GM12875 (cell line): Measurements from ENCODE around the gene EFNA2.

Source experiments
- H3K4me3 ChIP-seq: one replicate; pipeline ENCODE4 v1.5.1; 2011; ENCODE audit warnings: low read depth, low read length, control low read depth
- CTCF ChIP-seq: IDR thresholded peaks from 2 replicates; pipeline ENCODE4 v1.5.1; 2011; ENCODE audit warnings: low read depth, mild to moderate bottlenecking, control low read depth, inconsistent platforms, low read length, moderate library complexity, borderline replicate concordance; ENCODE audit not compliant: insufficient read depth

The EFNA2 gene

DNA sequence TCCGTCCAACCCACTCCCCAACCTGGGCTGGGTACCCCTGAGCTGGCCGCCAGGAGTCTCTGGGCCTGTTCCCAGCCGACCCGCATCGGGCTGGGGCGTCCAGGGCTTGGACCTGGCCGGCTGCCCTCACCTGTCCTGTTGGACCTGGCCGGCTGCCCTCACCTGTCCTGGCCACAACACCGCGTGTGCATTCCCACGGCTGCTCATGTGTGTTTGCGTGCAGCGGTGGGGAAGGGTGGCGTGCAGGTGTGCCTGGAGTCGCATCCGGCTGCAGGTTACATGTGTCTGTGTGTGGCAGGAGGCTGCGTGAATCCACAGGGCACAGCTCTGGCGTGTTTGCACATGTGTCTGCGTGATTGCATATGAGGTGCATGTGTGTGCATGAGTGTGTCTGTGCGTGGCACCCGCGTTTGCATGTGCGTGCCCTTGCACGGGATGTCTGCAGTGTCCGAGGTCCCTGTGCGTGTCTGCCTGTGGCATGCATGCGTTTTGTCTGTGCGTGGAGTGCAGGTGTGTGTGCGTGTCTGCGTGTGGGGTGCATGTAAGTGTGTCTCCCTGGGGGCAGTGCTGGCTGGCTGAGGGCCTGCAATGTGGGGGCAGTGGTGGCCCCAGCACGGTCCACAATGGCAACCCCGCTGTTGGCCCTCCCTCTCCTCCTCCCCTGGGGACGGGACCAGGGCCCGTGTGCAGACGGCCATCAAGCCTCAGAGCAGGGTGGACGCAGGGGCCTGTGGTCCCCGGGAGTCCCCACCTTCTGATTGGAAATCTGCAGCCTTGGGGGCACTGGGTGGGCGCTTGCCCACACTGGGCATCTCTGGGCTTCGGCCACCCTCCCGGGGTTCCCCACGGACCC, 3.4 kb downstream of the EFNA2 start:
- TF ChIP-seq CTCF, result no peak
- H3K4me3 ChIP-seq, result no peak overlapping the region

- no peak overlapping the region for H3K4me3 ChIP-seq
- TF ChIP-seq CTCF, result no peak
Observed at GRCh38 chr19:1289686-1290025, 4.0 kb downstream of the EFNA2 start.

DNA sequence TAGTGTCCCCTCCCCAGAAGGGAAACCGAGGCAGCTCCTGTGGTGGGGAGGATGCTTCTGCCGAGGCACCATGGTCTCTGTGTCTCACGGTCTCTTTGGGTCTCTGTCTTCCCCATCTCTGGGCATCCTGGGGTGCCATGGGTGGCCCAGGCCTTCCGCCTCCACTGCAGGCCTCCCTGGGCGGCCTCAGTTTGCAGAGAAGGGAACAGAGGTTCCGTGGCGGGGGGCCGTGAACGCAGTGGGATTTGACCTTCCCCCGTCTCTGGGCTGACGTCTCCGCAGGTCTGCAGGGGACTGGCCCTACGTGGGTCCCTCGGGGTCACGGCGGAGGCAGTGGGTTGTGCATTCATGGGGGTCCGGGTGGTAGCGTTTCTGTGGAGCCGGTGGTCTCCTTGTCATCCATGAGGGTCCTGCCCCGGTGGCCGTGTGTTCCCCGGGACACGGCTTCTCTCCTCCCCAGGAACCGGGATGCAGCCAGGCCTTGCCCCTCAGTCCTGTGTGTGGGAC, 4.6 kb downstream of the EFNA2 start:
- H3K4me3 ChIP-seq, result no peak overlapping the region
- no peak for TF ChIP-seq CTCF

DNA sequence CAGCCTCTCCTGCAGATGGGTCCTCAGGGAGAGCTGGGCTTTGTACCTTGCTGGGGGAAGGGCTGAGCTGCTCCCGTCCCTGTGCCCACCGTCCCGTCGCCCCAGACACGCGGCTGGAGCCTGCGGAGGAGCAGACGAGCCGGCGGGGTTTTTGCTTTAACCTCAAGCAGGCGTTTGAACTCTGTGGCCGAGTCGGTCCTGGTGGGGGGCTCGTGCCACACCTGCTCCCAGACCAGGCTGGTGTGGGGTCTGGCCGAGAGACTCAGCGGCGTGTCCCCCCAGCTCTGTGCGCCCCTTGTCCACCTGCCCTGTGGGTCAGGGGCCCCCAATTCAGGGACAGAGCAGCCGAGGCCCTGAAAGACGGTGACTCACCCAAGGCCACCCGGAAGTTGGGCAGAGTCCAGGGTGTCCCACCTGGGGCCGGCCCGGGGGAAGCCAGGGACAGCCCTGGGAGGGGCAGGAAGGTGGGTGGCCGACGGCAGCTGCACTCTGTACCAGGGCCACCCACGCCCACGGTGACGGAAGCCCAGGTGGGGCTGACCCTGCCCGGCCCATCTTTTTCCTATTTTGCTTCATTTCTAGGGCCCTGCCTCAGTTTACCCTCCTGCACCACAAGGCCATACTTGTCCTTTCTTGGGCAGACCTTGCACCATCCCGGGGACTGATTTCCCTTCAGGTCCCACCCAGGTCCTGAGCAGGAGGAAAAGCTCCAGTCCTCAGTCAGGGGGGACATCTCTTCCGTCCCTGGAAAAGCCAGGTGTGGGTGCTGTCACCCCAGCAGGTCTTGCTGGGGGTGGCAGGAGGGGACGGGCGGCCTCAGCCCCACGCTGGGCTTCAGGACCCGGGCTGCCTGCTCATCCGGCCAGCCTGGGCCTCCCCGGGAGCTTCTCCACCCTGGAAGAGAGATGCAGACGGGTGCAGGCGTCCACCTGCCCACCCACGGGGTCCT, 5.3 kb downstream of the EFNA2 start:
- no peak for TF ChIP-seq CTCF
- H3K4me3 ChIP-seq, result no peak overlapping the region

DNA sequence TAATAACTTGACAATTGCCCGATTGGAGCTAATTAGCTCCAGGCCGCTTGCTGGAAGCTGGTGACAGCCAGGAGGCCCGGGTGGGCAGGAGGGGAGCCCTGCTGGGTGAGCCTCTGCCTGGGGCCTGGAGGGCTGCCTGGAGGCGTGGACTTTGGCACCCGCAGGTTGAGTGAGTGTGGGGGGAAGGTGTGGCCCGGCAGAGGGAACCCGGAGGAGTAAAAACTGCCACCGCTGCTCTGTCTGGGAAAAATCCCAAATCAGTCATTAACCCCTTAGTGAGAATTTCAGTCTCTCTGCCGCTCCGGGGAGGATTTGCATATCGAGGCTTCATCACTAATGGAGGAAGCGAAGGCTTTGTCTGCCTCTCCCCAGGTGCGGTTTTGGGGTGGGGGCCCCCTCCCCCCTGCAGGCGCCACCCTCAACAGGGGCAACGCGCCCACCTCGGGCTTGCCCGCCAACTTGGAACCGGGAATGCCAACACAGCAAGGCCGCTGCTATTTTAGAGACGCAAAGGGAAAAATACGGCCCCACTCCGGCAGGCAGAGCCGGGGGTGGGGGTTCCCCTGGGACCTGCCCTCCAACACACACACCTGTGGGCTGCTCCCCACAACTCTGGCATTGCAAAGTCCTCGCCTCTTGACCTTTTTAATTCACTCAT, 6.2 kb downstream of the EFNA2 start:
- no peak for TF ChIP-seq CTCF
- no peak overlapping the region for H3K4me3 ChIP-seq

- TF ChIP-seq CTCF, result no peak
Observed at GRCh38 chr19:1292419-1293151, 6.9 kb downstream of the EFNA2 start.

More at GRCh38 chr19:1292419-1293151, 6.9 kb downstream of the EFNA2 start:
- no peak overlapping the region for H3K4me3 ChIP-seq
